GM13976 (cell line): ENCODE data around the gene TNIP1.

Experiments used
- DNase-seq: peaks from one replicate; pipeline ENCODE4 v3.0.0; 2012; ENCODE audit warnings: low spot score
- CTCF ChIP-seq: IDR thresholded peaks from 2 replicates; pipeline ENCODE4 v1.5.1; 2012; ENCODE audit warnings: borderline replicate concordance, mild to moderate bottlenecking; ENCODE audit not compliant: insufficient read depth; ENCODE audit errors: extremely low read depth, missing control alignments, control extremely low read depth
- in situ Hi-C: fragments of 300-500 bp; cut with MboI; formaldehyde crosslinking; loops from one replicate; pipeline ENCODE4 v1.12.0; 2022; ENCODE audit warnings: low sequenced_read_pairs, mixed read lengths, inconsistent platforms; ENCODE audit not compliant: unreplicated experiment

Gene TNIP1

DNA sequence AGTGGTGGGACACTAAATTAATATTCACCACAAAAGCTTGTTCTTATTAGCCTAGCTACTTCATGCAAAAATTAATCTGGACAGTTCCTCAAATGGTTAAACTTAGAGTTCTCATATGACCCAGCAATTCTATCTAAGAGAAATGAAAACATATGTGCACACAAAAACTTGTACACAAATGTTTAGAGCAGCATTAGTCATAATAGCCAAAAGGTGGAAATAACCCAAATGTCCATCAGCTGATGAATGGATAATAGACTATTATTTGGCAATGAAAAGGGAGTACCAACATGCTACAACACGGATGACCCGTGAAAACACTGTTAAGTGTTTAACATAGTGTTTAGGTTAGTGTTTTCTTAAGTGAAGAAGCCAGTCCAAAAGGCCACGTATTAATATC lies 32.8 kb upstream of the TNIP1 start:
- no peak for DNase-seq
- in situ Hi-C loops = no loop called here
- no peak for TF ChIP-seq CTCF

- in situ Hi-C loops = no loop called here
- TF ChIP-seq CTCF = no peak
- no peak for DNase-seq
Observed at GRCh38 chr5:151110992-151111391, 30.2 kb upstream of the TNIP1 start.

GRCh38 chr5:151110122-151110681 lies 29.4 kb upstream of the TNIP1 start:
- DNase-seq = no peak
- no peak for TF ChIP-seq CTCF
- in situ Hi-C loops = no loop called here

DNA sequence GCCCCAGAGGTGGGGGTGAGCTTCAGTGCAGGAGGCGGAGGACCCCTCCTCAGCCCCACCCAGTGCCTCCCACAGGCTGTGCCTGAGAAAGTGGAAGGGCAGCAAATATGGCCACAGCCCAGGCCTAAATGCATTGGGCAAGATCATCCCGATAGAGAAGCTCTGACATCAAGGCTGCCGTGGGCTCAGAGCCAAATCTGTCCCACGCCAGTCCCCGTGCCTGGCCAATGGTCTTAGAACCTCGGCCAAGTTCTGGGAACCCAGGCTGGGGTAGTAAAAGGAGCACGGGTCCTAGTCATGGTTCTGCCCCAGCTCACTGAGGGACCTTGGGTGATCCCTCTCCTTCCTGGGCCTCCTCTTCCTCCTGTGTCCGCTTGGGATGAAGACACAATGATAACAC lies 27.7 kb upstream of the TNIP1 start:
- in situ Hi-C loops = no loop called here
- TF ChIP-seq CTCF = no peak
- no peak for DNase-seq

DNA sequence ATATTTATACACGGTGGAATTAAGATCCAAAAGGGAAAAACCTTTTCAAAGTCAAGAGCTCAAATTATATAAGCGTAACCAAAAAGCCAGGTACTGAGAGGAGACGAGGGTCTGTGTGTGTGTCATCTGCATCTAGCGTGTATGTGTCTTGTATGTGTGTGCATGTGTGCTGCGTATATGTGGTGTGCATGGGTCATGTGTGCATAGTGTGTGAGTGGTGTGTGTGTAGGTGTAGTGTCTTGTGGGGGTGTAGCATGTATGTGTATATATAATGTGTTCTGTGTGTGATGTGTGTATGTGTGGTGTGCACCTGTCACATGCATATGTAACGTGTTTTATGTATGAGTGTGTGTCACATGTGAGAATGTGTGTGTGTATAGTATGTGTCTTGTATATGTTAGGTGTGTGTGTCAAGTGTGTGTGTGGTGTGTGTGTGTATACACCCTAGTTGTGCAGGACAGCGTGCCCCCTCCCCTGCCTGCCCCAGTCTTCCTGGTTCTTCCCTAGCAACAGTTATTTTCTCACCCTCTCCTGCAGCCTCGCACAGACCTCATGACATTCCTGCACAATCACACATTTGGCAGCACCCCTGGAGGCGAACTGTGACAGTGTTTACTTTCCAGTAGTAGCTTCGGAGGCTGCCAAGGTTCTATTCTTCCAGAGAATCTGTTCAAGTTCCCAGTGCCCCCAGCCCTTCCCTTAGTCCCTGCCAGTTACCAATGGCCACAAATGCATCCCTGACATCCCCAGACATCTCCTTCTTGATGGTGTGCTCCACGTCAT lies 27.1 kb upstream of the TNIP1 start:
- in situ Hi-C loops = no loop called here
- TF ChIP-seq CTCF = no peak
- no peak for DNase-seq

GRCh38 chr5:151107084-151107483 lies 26.2 kb upstream of the TNIP1 start:
- in situ Hi-C loops = no loop called here
- no peak for TF ChIP-seq CTCF

More at GRCh38 chr5:151107084-151107483, 26.2 kb upstream of the TNIP1 start:
- no peak for DNase-seq
